Testis (tissue), 2 donors: ENCODE results near the gene CALCOCO2.

ENCODE experiments used
- POLR2A ChIP-seq: fragments of 450-650 bp; IDR thresholded peaks from one replicate; pipeline ENCODE4 v1.6.1; 2017; ENCODE audit warnings: antibody characterized with exemption, mild to moderate bottlenecking, moderate library complexity
- TF ChIP-seq, protein P1 (sequence below), 3 experiments: fragments of 450-650 bp in 2 of 3; fragments of 200-600 bp in 1 of 3; sonication (generic) in 1 of 3; IDR thresholded peaks; one replicate each; pipeline ENCODE4 v1.5.1; 2016 to 2019; ENCODE audit warnings: antibody characterized with exemption in 3 of 3, mild to moderate bottlenecking in 2 of 3, moderate library complexity in 1 of 3

DNA sequence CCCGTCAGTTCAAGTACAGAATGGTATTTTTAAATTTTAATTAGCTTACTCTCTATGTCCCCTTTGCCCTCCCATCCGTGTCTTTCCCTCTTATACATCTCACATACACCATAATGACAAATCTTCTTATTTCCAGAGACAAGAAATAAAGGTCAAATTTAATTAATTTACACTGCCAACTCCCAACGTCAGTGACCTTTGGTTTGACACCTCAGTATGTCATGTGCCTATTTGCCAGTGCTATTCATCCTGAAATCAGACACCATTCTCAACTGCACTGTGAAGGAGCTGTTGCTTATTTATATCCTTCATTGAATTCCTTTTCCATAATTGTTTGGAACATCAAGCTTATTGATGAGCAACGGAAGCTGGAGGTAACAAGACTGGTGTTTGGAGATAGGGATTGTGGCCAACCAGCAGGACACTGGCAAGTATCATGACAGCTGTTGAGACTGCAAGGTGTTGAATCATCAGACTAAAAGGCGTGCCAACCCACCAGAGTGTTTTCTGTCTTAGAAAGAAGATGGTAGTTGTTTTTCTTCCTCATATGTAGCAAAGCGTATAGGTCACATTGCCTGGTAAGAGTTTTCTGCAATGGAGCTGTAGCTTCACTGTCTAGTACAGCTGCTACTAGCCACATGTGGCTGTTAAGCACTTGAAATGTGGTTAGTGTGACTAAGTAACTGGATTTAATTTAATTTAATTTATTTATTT lies 12.5 kb downstream of the CALCOCO2 start:
- TF ChIP-seq, protein P1, sequence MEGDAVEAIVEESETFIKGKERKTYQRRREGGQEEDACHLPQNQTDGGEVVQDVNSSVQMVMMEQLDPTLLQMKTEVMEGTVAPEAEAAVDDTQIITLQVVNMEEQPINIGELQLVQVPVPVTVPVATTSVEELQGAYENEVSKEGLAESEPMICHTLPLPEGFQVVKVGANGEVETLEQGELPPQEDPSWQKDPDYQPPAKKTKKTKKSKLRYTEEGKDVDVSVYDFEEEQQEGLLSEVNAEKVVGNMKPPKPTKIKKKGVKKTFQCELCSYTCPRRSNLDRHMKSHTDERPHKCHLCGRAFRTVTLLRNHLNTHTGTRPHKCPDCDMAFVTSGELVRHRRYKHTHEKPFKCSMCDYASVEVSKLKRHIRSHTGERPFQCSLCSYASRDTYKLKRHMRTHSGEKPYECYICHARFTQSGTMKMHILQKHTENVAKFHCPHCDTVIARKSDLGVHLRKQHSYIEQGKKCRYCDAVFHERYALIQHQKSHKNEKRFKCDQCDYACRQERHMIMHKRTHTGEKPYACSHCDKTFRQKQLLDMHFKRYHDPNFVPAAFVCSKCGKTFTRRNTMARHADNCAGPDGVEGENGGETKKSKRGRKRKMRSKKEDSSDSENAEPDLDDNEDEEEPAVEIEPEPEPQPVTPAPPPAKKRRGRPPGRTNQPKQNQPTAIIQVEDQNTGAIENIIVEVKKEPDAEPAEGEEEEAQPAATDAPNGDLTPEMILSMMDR (IDR thresholded peaks at IDR 0.05) = no peak
- no peak for TF ChIP-seq POLR2A
